Loucy (cell line): Measurements from ENCODE around the gene APBA1.

Experiments
- H2AFZ ChIP-seq: fragments of 200-600 bp; sonication (generic); 2 replicates; pipeline ENCODE4 v1.6.0; 2016; ENCODE audit warnings: antibody characterized with exemption, mild to moderate bottlenecking, low read length, moderate library complexity
- H3F3A ChIP-seq: fragments of 200-600 bp; 2 replicates; pipeline ENCODE4 v1.6.0; 2016; ENCODE audit warnings: antibody characterized with exemption, low read depth, mild to moderate bottlenecking
- H3K27me3 ChIP-seq: fragments of 200-600 bp; sonication (generic); 2 replicates; pipeline ENCODE4 v1.6.1; 2014; ENCODE audit warnings: low read length, mild to moderate bottlenecking; ENCODE audit not compliant: insufficient read depth, poor library complexity, severe bottlenecking
- H3K36me3 ChIP-seq: fragments of 200-600 bp; sonication (generic); 2 replicates; pipeline ENCODE4 v1.6.1; 2016; ENCODE audit warnings: low read length; ENCODE audit not compliant: insufficient read depth
- H3K4me1 ChIP-seq: fragments of 200-600 bp; sonication (generic); 2 replicates; pipeline ENCODE4 v1.5.1; 2014; ENCODE audit warnings: low read length, mild to moderate bottlenecking; ENCODE audit not compliant: insufficient read depth, poor library complexity, severe bottlenecking
- H3K4me2 ChIP-seq: fragments of 200-600 bp; sonication (generic); 2 replicates; pipeline ENCODE4 v1.6.0; 2014; ENCODE audit warnings: antibody characterized with exemption, low read length, low read depth, mild to moderate bottlenecking; ENCODE audit not compliant: poor library complexity, severe bottlenecking
- H3K4me3 ChIP-seq: fragments of 200-600 bp; sonication (generic); 2 replicates; pipeline ENCODE4 v1.5.1; 2014; ENCODE audit warnings: low read length, mild to moderate bottlenecking, mixed read lengths; ENCODE audit not compliant: poor library complexity, severe bottlenecking
- H3K79me2 ChIP-seq: fragments of 200-600 bp; sonication (generic); 2 replicates; pipeline ENCODE4 v1.6.1; 2014; ENCODE audit warnings: low read length; ENCODE audit not compliant: insufficient read depth
- H3K9ac ChIP-seq: fragments of 200-600 bp; sonication (generic); 2 replicates; pipeline ENCODE4 v1.6.0; 2014; ENCODE audit warnings: mild to moderate bottlenecking, low read depth, low read length, moderate library complexity; ENCODE audit not compliant: poor library complexity, severe bottlenecking
- H3K9me2 ChIP-seq: fragments of 200-600 bp; sonication (generic); replicated peaks from 2 replicates; pipeline ENCODE4 v1.6.1; 2016; ENCODE audit warnings: low read depth, low read length, mixed read lengths
- H3K9me3 ChIP-seq: fragments of 200-600 bp; sonication (generic); 2 replicates; pipeline ENCODE4 v1.6.1; 2014; ENCODE audit warnings: mild to moderate bottlenecking, antibody characterized with exemption, low read length, low read depth; ENCODE audit not compliant: insufficient read depth
- H4K20me1 ChIP-seq: fragments of 200-600 bp; sonication (generic); 2 replicates; pipeline ENCODE4 v1.6.0; 2014; ENCODE audit warnings: antibody characterized with exemption, low read length, mild to moderate bottlenecking; ENCODE audit not compliant: insufficient read depth, poor library complexity, severe bottlenecking
- CTCF ChIP-seq: fragments of 200-600 bp; sonication (generic); conservative IDR thresholded peaks from 2 replicates; pipeline ENCODE4 v1.5.1; 2014; ENCODE audit warnings: mild to moderate bottlenecking, antibody characterized with exemption, low read length
- EZH2phosphoT487 ChIP-seq: fragments of 200-600 bp; IDR thresholded peaks from 2 replicates; pipeline ENCODE4 v1.6.1; 2018; ENCODE audit warnings: antibody characterized with exemption, mild to moderate bottlenecking, moderate library complexity, borderline replicate concordance

Gene APBA1

GRCh38 chr9:69499407-69499806, 172.8 kb downstream of the APBA1 start:
- Histone ChIP-seq H3K9me2 (no peaks in the 10 kb centered on the region), H3K79me2 (no peaks in the 10 kb centered on the region)
- no peak for TF ChIP-seq EZH2phosphoT487
- TF ChIP-seq CTCF = no peak

GRCh38 chr9:69498470-69498869, 173.7 kb downstream of the APBA1 start:
- Histone ChIP-seq H3K4me3 (no peak overlapping the region), H3K36me3 (no peaks in the 10 kb centered on the region), H3K9me3 (no peaks in the 10 kb centered on the region), H3F3A (no peaks in the 10 kb centered on the region), H3K9ac (no peak overlapping the region), H3K4me2 (no peak overlapping the region), H3K27me3 (no peaks in the 10 kb centered on the region), H3K79me2 (no peaks in the 10 kb centered on the region), H3K4me1 (peaks cover 5% of the 10 kb centered on the region), H2AFZ (no peak overlapping the region), H3K9me2 (no peaks in the 10 kb centered on the region), H4K20me1 (no peaks in the 10 kb centered on the region)
- TF ChIP-seq EZH2phosphoT487 = no peak
- no peak for TF ChIP-seq CTCF

More at GRCh38 chr9:69499407-69499806, 172.8 kb downstream of the APBA1 start:
- H3K9me3 ChIP-seq = no peaks in the 10 kb centered on the region
- H3K9ac ChIP-seq = no peak overlapping the region
- H3K36me3 ChIP-seq = no peaks in the 10 kb centered on the region
- no peaks in the 10 kb centered on the region for H3K4me1 ChIP-seq
- H2AFZ ChIP-seq = no peak overlapping the region
- H3K4me2 ChIP-seq = no peak overlapping the region
- H3F3A ChIP-seq = no peaks in the 10 kb centered on the region
- H3K4me3 ChIP-seq = no peak overlapping the region
- no peaks in the 10 kb centered on the region for H4K20me1 ChIP-seq
- H3K27me3 ChIP-seq = no peaks in the 10 kb centered on the region

- H3F3A ChIP-seq = no peaks in the 10 kb centered on the region
- no peaks in the 10 kb centered on the region for H3K79me2 ChIP-seq
- H3K9ac ChIP-seq = no peak overlapping the region
- no peak overlapping the region for H2AFZ ChIP-seq
- no peaks in the 10 kb centered on the region for H3K36me3 ChIP-seq
- H3K4me3 ChIP-seq = no peak overlapping the region
- no peaks in the 10 kb centered on the region for H3K27me3 ChIP-seq
- H3K4me2 ChIP-seq = no peak overlapping the region
- no peaks in the 10 kb centered on the region for H4K20me1 ChIP-seq
- no peaks in the 10 kb centered on the region for H3K9me3 ChIP-seq
- no peaks in the 10 kb centered on the region for H3K9me2 ChIP-seq
- peaks cover 5% of the 10 kb centered on the region for H3K4me1 ChIP-seq
- TF ChIP-seq EZH2phosphoT487 (no peak), CTCF (no peak)
These were observed 174.4 kb downstream of the APBA1 start for GRCh38 chr9:69497816-69498215.
